Activated naive CD4-positive, alpha-beta T cell treated with anti-CD3 and anti-CD28 coated beads, Interleukin-2, amount 10 ng/mL, durations not matched to agents 7 days and 5 days (primary cell): ENCODE results near the gene PDE3B.
"Not testable (repeated sequence)": the region's sequence is repeated elsewhere in the genome, so short reads cannot be mapped to it uniquely, and the experiment has no call there.

ENCODE experiments used
- CTCF ChIA-PET: fragments of 350-600 bp; sonication (Branson Sonifier 250); formaldehyde crosslinking; loops from one replicate; lab custom pipeline; 2021; ENCODE audit warnings: antibody characterized with exemption; lab: Charles Lee
- DNase-seq: peaks from one replicate; pipeline ENCODE4 v3.0.0-alpha.2; 2020
- H3K27ac Mint-ChIP-seq: one replicate; pipeline ENCODE4 v1.8.0; 2021; ENCODE audit warnings: mild to moderate bottlenecking, moderate library complexity, mixed read lengths
- H3K27me3 Mint-ChIP-seq: one replicate; pipeline ENCODE4 v1.8.0; 2021; ENCODE audit warnings: mild to moderate bottlenecking, mixed read lengths
- H3K36me3 Mint-ChIP-seq: one replicate; pipeline ENCODE4 v1.8.0; 2021; ENCODE audit warnings: mixed read lengths
- H3K4me1 Mint-ChIP-seq: one replicate; pipeline ENCODE4 v1.8.0; 2021; ENCODE audit warnings: mixed read lengths
- H3K4me3 Mint-ChIP-seq: one replicate; pipeline ENCODE4 v1.8.0; 2021; ENCODE audit warnings: mild to moderate bottlenecking, moderate library complexity, mixed read lengths
- H3K9me3 Mint-ChIP-seq: one replicate; pipeline ENCODE4 v1.8.0; 2021; ENCODE audit warnings: mixed read lengths

The PDE3B gene

DNA sequence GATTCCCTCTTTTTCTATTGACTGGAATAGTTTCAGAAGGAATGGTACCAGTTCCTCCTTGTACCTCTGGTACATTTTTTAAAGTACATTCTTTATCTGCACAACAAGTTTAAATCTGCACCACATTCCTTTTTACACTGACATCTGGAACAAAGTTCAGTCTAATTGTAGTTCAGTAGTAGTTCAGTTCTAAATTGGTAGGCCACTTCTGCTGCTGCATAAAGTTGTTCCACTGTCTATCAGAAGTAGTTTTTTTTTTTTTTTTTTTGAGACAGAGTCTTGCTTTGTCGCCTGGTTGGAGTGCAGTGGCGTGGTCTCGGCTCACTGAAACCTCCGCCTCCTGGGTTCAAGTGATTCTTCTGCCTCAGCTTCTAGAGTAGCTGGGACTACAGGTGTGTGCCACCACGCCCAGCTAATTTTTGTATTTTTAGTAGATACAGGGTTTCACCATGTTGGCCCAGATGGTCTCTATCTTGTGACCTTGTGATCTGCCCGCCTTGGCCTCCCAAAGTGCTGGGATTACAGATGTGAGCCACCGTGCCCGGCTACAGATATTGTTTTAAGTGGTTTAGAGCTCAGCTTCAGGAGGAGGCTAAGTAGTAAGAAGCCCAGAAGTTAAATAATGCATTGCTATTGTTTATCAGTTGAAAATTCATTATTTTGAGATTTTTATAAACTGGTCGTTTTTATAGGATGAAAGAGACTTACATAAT lies 115.9 kb downstream of the PDE3B start:
- H3K36me3 Mint-ChIP-seq: peaks cover 26% of the 10 kb centered on the region
- H3K4me1 Mint-ChIP-seq: peaks cover 28% of the 10 kb centered on the region
- CTCF ChIA-PET, H3K4me3 Mint-ChIP-seq, H3K27me3 Mint-ChIP-seq, DNase-seq, H3K9me3 Mint-ChIP-seq: not testable (repeated sequence)
- peak overlapping the region; percentile 89 for H3K27ac Mint-ChIP-seq

DNA sequence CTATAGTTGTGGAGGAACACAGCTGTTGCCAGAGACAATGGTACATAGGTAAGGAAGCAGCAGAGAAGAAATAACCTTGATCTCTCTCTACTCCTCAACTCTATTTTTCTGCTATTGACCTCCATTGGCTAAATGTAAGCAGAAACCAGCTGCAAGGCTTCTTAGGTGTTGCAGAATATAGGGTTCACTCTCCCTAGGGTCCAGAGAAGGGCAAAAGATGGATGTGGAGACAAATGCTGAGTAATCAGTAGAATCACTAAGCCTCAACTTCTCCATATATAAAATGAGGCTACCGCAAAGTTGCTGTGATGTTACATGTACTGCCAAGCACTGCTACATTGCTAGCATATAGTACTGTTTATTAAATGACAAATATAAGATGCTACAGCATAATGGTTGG lies 120.6 kb downstream of the PDE3B start:
- Mint-ChIP-seq H3K4me1 (peaks cover 46% of the 10 kb centered on the region), H3K27ac (no peak overlapping the region), H3K27me3 (no peaks in the 10 kb centered on the region), H3K36me3 (peaks cover 15% of the 10 kb centered on the region), H3K4me3 (no peak overlapping the region), H3K9me3 (peaks cover 2% of the 10 kb centered on the region)
- no peak for DNase-seq
- CTCF ChIA-PET: interaction anchor here (3.3 kb wide), 1 partner anchor 119 kb away, joined by 14 read pairs; the partner anchor contains the start of gene PDE3B

DNA sequence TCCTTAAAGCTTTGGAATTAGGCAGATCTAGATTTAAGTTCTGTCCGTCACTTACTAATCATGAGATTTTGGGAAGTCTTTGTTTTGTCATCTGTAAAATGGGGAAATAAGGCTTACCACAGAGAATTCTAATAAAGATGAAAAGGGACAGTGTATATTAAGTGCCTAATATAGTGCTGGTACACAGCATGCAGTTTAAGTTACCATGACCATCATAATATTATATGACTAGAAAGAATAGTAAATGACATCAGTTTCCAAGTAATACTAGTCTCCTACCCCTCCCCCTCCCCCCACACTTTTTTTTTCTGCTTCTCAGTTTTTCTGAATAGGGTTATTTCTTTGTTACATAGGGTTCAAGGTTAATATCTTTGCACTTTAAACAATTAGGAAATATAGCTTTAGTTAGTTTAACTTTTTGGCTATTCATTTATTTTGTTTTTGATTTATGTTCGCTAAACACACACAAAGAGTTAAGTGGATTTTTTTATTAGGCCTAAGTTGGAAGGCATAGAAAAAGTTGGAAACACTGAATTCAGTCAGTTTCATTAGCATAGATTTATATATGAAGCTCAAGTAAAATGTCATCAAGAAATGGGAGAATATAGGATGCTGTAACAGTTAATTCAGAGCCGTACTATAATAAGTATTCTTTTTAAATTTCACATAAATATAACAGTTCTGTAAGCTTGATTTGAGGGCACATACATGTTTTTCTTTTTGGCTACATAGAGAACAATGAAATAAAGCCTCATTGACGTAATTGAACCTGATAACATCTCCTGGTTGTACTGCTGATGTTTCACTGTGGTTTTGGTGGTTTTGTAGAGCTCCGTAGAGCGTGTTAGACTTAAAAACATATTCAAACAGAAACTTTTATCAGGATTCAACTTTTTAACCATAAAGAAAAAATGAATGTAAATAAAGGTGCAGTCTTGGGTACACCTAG lies 121.2 kb downstream of the PDE3B start:
- Mint-ChIP-seq H3K27ac (no peak overlapping the region), H3K4me3 (no peak overlapping the region), H3K36me3 (peaks cover 13% of the 10 kb centered on the region), H3K4me1 (peaks cover 45% of the 10 kb centered on the region), H3K9me3 (no peaks in the 10 kb centered on the region), H3K27me3 (no peaks in the 10 kb centered on the region)
- CTCF ChIA-PET: interaction anchor here (0.9 to 3.3 kb wide), 4 partner anchors 120 to 230 kb away, joined by 3 to 14 read pairs (median 4); partner anchors contain the start of gene PDE3B
- DNase-seq: peak; percentile 59

DNA sequence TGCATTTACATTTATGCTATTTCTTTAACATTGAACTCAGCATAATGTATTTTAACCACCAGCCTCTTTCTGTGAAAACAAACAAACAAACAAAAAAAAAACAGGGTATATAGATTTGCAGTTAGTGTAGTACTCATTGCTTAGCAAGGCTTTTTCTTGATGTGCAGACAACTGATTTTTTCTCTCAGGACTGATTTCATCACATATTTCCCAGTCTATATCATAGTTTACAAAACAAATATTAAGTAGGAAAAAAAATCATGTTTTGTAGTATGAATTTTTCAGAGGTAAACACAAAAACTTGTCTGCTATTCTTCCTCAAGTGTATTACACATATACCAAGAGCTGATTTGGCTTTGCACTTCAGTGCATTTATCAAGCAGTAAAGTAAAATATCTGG lies 123.0 kb downstream of the PDE3B start:
- H3K27me3 Mint-ChIP-seq: no peaks in the 10 kb centered on the region
- no peak for DNase-seq
- peaks cover 23% of the 10 kb centered on the region for H3K36me3 Mint-ChIP-seq
- CTCF ChIA-PET: interaction anchor here (1.1 to 1.5 kb wide), 2 partner anchors 140 to 188 kb away, joined by 3 to 4 read pairs; no protein-coding TSS in a partner anchor
- peaks cover 50% of the 10 kb centered on the region for H3K4me1 Mint-ChIP-seq
- peak overlapping the region; percentile 17 for H3K4me3 Mint-ChIP-seq
- H3K9me3 Mint-ChIP-seq: peaks cover 2% of the 10 kb centered on the region
- H3K27ac Mint-ChIP-seq: peak overlapping the region; percentile 67

DNA sequence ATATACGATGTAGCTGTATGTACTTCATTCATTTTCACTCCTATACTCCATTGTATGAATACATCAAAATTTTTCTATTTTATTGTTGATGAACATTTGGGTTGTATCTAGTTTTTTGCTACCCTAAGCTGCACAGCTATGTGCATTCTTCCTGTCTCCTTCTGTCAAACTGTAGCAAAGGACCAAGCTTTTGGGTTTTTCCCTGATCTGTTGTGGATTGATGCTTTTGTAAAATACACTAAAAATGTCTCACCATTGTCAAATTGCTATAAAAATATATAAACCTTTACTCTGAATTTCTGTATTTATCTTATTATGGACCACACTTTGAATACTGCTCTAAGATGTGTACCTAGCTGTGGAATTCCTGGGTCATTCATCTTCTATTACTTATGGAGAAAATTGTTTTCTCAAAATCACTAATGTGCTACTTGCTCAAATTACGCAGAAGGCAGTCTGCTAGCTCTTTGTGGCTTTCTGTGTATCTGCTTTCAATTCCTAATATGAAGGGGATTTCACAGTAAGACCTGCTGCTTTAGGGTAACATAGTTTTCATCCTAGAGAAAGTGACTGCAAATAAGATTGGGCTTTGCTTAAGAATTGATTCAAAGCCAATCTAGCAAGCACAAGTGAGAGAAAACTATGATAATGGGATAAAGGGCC lies 125.1 kb downstream of the PDE3B start:
- CTCF ChIA-PET: interaction anchor here (0.9 to 1.8 kb wide), 3 partner anchors 10 to 190 kb away, joined by 3 to 5 read pairs (median 4); no protein-coding TSS in a partner anchor
- Mint-ChIP-seq H3K9me3 (peaks cover 2% of the 10 kb centered on the region), H3K4me3 (peak overlapping the region; percentile 8), H3K36me3 (peaks cover 30% of the 10 kb centered on the region), H3K4me1 (peaks cover 56% of the 10 kb centered on the region), H3K27ac (peak overlapping the region; percentile 84), H3K27me3 (no peaks in the 10 kb centered on the region)
- peak; percentile 25 for DNase-seq

DNA sequence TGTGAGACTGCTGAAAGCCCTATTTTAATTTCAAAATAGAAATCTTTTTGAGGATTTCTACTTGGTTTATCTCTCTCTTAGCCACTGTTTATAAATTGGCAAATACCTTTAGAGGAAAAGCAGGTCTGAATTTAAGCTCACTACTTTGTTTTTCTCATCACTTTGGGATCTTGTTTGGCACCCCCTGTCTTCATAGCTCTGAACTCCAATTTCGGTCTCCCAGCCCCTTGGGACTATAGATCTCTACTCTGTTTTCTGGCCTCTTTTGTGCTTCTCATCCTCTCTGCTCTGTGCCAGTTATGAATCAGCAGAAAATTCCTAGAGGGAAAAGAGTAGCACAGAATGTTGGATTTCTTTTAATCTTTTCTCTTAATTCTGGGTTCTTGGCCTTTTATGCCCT lies 130.2 kb downstream of the PDE3B start:
- Mint-ChIP-seq H3K36me3 (peaks cover 60% of the 10 kb centered on the region), H3K9me3 (peaks cover 12% of the 10 kb centered on the region), H3K27ac (no peak overlapping the region), H3K4me1 (peaks cover 62% of the 10 kb centered on the region), H3K27me3 (no peaks in the 10 kb centered on the region), H3K4me3 (no peak overlapping the region)
- DNase-seq: no peak
- CTCF ChIA-PET: interaction anchor here (0.9 to 1.9 kb wide), 2 partner anchors 124 to 134 kb away, joined by 3 to 6 read pairs; no protein-coding TSS in a partner anchor

DNA sequence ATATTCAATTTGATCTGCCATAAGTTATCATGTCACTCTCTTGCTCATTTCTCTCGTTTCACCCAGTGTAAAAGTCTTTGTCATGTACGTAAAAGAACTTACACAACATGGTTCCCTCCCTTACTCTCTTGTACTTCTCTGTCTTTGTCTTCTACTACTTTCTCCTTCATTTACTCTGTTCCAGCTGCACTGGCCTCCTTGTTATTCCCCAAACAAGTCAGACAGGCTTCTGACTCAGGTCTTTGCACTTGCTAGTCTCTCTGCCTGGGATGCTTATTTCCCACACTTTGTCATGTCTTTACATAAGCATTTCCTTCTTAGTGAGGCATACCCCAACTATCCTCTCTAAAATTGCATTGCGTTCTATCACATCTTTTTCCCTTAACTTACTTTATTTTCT lies 131.1 kb downstream of the PDE3B start:
- Mint-ChIP-seq H3K27me3 (no peaks in the 10 kb centered on the region), H3K36me3 (peaks cover 68% of the 10 kb centered on the region), H3K4me1 (peaks cover 62% of the 10 kb centered on the region), H3K9me3 (peaks cover 20% of the 10 kb centered on the region), H3K27ac (no peak overlapping the region), H3K4me3 (no peak overlapping the region)
- CTCF ChIA-PET: interaction anchor here (0.5 to 0.9 kb wide), 2 partner anchors 116 to 129 kb away, joined by 3 read pairs; no protein-coding TSS in a partner anchor
- no peak for DNase-seq

DNA sequence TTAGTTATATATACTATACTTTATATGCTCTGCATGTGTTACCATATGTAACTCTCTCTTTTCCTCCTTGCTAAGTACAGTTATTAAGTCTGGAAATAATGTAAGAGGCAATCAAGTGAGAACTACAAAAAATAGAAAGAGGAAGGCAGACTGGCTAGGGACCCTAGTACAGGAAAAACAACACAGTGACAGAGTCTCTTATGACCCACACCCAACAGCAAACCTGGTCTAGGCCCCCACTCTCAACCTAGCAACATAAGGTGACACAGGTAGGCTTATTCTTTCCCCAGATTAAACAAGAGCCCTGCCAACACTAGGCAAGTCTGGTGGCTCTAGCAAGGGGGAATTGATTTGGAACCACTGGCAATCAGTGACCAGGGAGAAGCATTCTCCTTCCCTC lies 132.3 kb downstream of the PDE3B start:
- no peak overlapping the region for H3K27ac Mint-ChIP-seq
- H3K36me3 Mint-ChIP-seq: peaks cover 70% of the 10 kb centered on the region
- H3K9me3 Mint-ChIP-seq: peaks cover 26% of the 10 kb centered on the region
- CTCF ChIA-PET: no interaction called here
- H3K4me3 Mint-ChIP-seq: no peak overlapping the region
- DNase-seq: no peak
- no peaks in the 10 kb centered on the region for H3K27me3 Mint-ChIP-seq
- H3K4me1 Mint-ChIP-seq: peaks cover 53% of the 10 kb centered on the region

DNA sequence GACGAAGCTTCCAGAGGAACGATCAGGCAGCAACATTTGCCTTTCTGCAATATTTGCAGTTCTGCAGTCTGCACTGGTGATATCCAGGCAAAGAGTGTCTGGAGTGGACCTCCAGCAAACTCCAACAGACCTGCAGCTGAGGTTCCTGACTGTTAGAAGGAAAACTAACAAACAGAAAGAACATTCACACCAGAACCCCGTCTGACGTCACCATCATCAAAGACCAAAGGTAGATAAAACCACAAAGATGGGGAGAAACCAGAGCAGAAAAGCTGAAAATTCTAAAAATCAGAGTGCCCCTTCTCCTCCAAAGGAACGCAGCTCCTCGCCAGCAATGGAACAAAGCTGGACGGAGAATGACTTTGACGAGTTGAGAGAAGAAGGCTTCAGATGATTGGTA lies 134.9 kb downstream of the PDE3B start:
- DNase-seq, H3K4me3 Mint-ChIP-seq, H3K27ac Mint-ChIP-seq, H3K27me3 Mint-ChIP-seq: not testable (repeated sequence)
- Mint-ChIP-seq H3K36me3 (peaks cover 87% of the 10 kb centered on the region), H3K4me1 (peaks cover 59% of the 10 kb centered on the region), H3K9me3 (peaks cover 47% of the 10 kb centered on the region)
- CTCF ChIA-PET: interaction anchor here (0.7 kb wide), 1 partner anchor 10 kb away, joined by 3 read pairs; no protein-coding TSS in a partner anchor

DNA sequence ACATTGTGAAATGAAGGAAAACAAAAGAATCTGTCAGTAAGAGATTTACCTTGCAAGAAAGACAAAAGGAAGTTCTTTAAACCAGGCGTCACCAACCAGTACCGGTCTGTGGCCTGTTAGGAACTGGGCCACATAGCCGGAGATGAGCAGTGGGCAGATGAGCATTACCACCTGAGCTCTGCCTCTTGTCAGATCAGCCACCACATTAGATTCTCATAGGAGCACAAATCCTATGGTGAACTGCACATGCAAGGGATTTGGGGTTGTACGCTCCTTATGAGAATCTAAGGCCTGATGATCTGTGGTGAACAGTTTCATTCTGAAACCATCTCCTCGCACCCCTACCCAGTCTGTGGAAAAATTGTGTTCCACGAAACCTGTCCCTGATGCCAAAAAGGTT lies 140.2 kb downstream of the PDE3B start:
- CTCF ChIA-PET: no interaction called here
- Mint-ChIP-seq H3K4me1 (peaks cover 43% of the 10 kb centered on the region), H3K9me3 (peaks cover 38% of the 10 kb centered on the region), H3K4me3 (no peak overlapping the region), H3K36me3 (peaks cover 71% of the 10 kb centered on the region), H3K27me3 (no peaks in the 10 kb centered on the region), H3K27ac (peak overlapping the region; percentile 0)
- DNase-seq: no peak

DNA sequence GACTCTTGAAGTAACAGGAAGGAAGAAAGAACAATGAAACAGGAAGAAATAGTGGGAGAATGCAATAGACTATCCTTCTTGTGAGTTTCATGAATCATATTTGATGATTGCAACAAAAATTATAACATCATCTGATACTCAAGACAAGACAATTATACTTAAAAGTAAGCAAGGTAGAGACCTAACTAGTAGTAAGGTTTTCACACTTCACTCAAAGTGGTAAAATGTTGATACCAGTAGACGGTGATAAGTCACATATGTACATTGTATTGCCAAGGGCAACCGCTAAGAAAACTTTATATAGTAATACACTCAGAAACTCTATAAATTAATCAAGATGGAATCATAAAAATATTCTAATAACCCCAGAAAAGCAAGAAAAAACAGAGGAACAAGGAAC lies 140.6 kb downstream of the PDE3B start:
- Mint-ChIP-seq H3K27ac (peak overlapping the region; percentile 5), H3K36me3 (peaks cover 66% of the 10 kb centered on the region), H3K4me3 (no peak overlapping the region), H3K27me3 (no peaks in the 10 kb centered on the region), H3K4me1 (peaks cover 38% of the 10 kb centered on the region), H3K9me3 (peaks cover 34% of the 10 kb centered on the region)
- DNase-seq: no peak
- CTCF ChIA-PET: no interaction called here

DNA sequence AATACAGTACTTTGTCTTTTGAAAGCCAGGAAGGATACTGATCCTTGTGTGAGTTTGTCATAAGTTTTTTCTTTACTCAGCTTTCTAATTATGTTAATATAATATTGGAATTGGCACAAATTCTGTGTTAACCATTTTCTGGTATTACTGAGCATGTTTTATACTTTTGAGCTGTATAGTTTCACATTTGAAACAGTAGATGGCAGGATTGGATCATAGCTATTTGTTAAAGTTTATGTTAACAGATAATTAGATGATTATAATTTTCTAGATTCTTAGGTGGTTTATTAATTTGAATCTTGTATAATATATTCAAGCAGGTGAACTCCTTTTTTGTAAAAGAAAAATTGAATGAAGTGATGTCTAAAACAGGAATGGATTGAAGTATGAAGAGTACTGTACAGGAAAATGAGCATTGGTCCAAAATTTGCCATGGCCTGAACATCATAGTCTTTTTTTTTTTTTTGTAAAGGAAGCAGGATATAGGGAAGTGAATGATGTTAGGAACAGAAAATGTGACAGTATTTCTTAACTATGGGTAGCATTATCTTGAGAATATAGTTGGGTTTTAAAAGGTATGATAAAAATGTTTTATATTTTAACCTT lies 146.4 kb downstream of the PDE3B start:
- H3K4me3 Mint-ChIP-seq: no peak overlapping the region
- H3K4me1 Mint-ChIP-seq: peaks cover 15% of the 10 kb centered on the region
- no peak for DNase-seq
- no peaks in the 10 kb centered on the region for H3K27me3 Mint-ChIP-seq
- no peak overlapping the region for H3K27ac Mint-ChIP-seq
- H3K36me3 Mint-ChIP-seq: peaks cover 44% of the 10 kb centered on the region
- H3K9me3 Mint-ChIP-seq: no peaks in the 10 kb centered on the region
- CTCF ChIA-PET: interaction anchor here (0.7 to 5.0 kb wide), 14 partner anchors 11 to 285 kb away, joined by 3 to 116 read pairs (median 4); no protein-coding TSS in a partner anchor

DNA sequence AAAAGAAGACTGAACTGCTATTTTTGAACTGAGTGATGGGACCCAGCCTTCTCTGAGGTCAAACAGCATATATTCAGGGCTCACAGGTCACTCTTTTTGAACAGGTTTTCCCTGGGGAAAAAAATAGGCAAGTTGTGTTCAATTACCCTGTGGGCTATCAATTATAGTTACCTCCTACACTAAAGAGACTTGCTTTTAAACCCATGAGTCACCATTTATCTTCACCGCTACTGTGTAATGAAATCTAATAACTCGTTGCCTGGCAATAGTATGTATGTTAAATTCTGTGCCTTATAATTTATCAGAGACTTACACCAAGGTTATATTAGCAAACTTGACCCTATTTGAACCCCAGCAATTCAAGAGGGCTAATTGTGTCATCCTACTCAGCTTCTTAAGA lies 149.9 kb downstream of the PDE3B start:
- no peak for DNase-seq
- CTCF ChIA-PET: interaction anchor here (2.1 kb wide), 1 partner anchor 114 kb away, joined by 11 read pairs; no protein-coding TSS in a partner anchor
- no peaks in the 10 kb centered on the region for H3K27me3 Mint-ChIP-seq
- peaks cover 33% of the 10 kb centered on the region for H3K4me1 Mint-ChIP-seq
- peaks cover 15% of the 10 kb centered on the region for H3K9me3 Mint-ChIP-seq
- H3K36me3 Mint-ChIP-seq: peaks cover 68% of the 10 kb centered on the region
- H3K4me3 Mint-ChIP-seq: no peak overlapping the region
- no peak overlapping the region for H3K27ac Mint-ChIP-seq
